GM19023 (cell line): ENCODE data around the gene CUX1.

Experiments
- ATAC-seq: cut with Tn5 transposase; IDR thresholded peaks from one replicate; pipeline ENCODE4 v1.9.1; 2021; ENCODE audit warnings: mild to moderate bottlenecking, moderate library complexity; ENCODE audit not compliant: unreplicated experiment

The CUX1 gene

DNA sequence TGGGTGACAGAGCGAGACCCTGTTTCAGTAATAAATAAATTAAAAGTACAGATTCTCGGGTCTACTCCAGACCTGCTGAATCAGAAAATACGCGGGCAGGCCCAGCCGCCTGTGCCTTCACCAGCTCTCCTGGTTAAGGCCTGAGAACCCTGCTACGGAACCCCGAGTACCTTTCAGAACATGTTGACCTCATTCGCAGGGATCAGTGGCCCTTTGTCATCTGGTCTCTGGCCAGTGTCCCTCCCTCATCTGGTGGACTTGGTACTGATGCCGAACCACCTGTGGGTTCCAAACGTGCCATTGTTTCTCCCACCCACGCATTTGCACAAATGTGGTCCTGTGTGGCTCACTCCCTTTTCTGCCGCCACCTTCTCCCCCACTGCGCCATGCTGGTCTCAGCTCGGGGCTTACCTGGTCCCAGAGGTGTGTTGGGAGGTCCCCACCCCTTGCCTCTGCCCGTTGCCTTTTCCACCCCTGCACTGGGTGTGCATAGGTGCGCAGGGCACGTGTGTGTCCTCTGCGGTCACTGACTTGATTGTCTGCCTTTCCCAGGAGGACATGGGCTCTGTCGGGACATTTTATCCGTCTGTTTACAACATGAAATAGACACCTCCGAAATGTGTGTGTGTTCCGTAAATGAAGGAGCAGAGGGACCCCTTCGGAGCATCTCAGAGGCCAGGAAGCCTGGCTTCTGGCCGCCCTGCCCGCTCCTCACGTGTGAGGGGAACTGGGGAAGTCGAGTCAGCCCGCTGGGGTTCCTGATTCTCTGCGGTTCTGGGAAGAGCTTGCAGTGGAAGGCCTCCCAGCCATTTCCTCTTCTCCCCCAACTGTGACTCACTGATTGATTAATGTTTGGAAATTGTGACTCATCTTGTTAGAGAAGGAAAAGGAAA lies 135.2 kb downstream of the CUX1 start:
- ATAC-seq: no peak

DNA sequence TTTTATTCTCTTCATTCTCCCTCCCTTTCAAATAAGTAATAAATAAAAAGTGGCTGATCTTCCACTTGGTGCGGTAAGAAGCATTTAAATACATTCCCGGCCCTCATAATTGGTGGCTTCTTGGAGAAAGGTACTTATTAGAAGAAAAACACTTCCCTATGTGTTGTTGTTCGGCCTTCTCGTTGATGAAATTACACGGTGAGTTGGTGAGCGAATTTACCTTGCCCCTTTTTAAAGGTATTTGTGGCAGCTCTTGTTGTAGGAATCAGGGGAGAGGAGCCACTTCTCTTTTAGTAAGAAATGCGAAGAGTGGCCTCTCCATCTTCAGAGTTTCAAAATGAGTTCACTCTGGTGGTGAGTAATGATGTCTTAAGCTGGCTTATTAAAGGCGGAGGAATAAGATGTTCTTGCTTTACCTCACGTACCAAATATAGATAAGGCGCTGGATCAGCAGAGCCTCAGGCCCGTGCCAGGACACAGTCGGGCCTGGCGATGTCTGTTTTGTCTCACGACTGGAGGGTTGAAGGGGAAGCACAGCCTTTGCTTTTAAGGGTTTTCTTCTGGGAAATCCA lies 135.9 kb downstream of the CUX1 start:
- ATAC-seq: no peak

DNA sequence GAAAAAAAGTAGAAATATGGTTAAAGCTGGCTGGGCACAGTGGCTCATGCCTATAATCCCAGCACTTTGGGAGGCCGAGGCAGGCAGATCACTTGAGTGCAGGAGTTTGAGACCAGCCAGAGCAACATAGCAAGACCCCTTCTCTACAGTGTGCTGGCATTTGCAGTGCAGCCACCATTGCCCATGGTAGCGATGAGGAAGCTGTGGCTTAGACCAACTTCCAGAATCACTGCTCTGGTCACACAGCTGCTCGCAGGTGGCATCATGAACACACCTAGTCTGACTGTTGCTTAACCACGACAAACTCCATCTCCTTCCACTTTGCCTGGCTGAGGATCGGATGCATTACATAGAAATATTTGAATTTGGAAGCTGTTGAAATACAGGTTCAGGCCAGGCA lies 137.1 kb downstream of the CUX1 start:
- no peak for ATAC-seq

DNA sequence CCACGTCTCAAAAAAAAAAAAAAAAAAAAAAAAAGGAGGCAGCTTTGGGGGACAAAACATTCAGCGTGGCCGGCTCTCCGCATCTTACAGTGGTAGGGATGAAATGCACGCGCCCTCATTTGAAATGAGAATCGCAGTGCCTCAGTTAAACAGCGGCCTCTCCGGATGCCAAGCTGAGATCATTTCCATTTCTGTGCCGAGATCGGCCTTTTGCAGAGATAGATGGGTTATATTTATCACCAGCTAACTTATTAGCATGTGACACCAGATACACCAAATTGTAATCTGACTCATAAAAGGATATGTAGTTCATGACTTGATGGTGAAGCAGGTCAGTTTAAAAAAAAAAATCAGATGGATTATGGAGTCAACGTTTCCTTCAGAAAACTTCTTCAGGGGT lies 138.7 kb downstream of the CUX1 start:
- ATAC-seq: no peak

DNA sequence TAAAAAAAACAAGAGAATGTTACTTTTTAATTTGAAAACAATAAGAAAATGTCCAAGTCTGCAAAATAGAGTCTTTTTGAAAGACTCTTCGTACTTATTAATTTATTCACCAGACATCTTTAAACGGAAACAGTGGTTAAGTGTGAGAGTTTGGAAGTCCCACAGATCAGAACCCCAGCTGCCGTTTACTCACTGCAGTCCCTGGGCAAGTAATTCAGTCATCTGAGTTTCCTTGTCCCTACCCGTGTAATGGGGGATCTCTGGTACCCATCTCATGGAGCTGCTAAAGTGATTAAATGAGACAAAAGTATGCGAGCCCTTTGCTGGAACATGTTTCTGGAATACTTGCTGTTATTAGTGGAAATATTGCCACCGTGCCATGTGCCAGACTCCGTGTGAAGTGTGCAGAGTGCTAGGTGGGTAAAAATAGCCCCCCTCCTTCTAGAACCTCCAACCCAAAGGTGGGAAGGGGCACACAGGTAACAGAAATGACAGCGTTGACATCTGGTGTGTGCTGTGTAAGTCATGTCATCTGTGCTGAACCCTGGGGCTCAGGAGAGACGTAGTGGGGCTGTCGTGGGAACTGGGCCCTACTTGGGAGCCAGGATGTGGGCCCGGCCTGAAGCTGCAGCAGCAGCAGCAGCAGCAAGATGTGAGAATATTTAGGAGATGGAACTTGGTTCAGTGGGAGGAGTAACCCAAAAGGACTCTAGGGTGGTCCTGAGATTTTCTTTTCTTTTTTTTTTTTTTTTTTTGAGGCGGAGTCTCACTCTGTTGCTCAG lies 140.5 kb downstream of the CUX1 start:
- ATAC-seq: no peak

DNA sequence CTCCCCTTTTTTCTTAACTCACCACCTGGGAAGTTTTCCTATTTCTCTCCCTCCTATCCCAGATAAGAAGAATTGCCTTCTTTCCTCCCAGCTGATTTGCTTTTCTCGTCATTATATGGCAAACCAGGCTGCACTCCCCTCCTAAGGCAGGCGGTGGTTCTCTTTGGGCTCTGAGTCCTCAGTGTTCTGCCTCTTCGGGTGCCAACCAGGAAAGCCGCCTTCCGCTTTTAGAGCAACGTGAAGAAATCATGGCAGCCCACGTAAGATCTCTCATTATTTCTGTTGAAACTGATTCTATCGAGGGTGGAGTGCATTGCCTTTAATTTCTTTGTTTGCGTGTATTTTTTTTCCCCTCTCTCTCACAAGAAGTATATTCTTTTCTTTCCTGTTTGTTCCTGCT lies 141.9 kb downstream of the CUX1 start:
- ATAC-seq: no peak

DNA sequence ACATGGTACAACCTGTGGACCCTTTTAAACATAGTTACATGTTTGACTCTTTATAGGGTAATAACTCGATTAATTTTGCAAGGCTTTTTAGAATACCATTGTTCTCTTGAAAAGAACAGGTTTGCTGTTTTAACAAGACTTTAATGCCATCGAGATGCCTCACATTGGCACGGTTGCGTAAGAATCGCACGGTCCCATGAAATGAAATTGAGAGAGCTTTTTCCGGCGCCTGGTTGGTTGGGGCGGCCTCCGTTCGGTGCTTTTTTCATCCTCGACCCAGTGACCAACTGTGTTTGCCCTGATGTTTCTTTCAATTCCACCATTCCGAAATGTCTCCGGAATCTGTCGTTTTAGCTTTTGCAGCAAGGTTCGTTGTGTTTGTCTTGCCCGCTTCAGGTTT lies 142.4 kb downstream of the CUX1 start:
- no peak for ATAC-seq

DNA sequence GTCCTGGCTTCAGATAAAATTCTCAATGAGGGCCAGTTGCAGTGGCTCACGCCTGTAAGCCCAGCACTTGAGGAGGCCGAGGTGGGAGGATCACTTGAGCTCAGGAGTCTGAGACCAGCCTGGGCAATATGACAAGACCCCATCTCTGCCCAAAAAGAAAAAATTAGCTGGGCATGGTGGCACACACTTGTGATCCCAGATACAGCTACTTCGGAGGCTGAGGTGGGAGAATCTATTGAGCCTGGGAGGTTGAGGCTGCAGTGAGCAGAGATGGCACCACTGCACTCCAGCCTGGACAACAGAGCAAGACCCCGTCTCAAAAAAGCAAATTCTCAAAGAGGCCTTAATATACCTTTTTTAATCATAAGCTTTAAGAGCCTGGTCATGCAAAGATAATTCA lies 142.9 kb downstream of the CUX1 start:
- ATAC-seq: no peak

DNA sequence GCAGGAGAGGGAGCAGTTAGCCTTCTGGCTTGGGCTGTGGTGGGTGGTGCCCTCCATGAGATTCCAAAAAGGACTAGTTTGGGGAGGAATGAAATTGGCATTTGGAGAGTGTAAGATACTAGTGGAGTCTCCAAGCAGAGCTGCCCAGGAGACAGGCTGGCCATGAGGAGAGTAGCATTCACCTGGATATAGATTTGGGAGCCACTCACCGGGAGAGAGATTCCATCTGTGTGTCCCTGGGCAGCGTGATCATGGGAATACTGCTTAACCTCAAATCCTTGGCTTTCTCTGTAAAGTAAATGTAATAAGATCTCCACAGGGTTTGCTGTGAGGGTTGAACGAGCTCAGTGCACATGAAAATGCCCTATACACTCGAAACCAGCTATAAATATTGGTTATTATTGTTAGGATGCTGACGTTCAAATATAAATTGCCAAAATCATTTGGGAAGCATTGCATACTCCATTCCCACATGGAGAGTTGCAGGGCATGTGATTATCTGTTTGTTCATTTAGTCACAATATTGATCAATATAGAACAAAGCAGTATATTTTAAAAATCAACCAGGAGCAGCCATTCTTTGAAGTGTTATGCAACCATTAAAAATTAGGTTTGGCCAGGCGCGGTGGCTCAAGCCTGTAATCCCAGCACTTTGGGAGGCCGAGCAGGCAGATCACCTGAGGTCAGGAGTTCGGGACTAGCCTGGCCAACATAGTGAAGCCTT lies 143.7 kb downstream of the CUX1 start:
- ATAC-seq: no peak

DNA sequence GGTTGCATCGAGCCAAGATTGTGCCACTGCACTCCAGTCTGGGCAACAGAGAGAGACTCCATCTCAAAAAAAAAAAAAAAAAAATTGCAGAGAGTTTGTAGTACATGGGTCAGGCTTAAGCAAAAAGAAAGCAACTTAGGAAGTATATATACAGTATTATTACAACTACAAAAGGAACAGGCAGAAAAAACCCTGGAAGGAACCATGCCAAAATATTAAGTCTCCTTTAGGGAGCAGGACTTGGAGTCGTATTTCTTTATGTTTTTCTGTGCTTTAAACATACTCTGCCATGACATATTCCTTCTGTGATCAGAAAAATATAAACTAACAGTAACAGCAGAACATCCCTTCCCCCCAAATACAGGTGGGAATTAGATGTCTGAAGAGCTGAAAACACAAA lies 144.4 kb downstream of the CUX1 start:
- no peak for ATAC-seq

DNA sequence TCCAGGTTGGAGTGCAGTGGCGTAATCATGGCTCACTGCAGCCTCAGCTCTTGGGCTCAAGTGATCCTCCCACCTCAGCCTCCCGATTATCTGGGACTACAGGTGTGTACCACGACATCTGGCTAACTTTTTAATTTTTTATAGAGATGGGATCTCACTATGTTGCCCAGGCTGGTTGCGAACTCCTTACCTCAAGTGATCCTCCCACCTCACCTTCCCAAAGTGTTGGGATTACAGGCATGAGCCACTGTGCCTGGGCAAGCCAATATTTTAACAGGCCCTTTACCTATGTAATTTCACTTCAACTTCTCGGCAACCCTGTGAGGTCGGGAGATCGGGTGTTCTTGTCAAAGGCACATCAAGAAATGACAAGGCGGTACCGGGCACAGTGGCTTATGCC lies 146.3 kb downstream of the CUX1 start:
- ATAC-seq: no peak

DNA sequence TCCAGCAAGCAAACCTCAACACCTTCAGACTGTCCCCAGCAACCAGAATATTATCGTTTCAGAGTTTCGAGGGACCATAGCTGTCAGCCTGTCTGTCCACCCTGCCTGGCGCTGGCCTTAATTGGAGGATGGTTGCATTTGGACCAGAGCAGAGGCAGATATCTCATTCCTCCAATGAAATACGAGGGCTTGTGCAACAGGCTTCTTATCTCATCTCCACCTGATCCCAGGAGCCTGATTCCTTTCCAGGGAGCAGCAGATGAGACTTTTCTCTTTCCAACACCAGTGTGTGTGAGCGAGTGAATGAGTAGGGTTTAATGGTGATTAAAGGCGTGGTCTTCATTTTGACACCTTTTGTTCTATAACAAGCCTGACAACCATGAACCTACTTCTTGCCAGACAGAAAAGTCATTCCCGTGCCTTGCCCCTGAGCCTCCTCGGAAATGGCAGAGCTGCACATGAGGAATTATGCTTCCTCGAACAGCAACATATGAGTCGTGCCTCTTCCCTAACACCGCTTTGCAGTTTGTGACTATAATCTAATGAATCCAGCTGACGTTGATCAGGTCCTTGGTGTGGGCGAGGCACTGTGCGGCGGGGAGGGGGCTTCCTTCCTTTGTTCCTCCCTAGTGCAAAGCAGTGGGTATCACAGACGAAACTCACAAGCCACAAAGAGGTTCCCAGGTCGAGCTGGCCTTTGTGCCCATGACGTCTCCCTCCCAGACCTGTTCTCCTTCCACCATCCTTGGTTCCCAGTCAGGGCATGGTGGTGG lies 147.4 kb downstream of the CUX1 start:
- no peak for ATAC-seq

DNA sequence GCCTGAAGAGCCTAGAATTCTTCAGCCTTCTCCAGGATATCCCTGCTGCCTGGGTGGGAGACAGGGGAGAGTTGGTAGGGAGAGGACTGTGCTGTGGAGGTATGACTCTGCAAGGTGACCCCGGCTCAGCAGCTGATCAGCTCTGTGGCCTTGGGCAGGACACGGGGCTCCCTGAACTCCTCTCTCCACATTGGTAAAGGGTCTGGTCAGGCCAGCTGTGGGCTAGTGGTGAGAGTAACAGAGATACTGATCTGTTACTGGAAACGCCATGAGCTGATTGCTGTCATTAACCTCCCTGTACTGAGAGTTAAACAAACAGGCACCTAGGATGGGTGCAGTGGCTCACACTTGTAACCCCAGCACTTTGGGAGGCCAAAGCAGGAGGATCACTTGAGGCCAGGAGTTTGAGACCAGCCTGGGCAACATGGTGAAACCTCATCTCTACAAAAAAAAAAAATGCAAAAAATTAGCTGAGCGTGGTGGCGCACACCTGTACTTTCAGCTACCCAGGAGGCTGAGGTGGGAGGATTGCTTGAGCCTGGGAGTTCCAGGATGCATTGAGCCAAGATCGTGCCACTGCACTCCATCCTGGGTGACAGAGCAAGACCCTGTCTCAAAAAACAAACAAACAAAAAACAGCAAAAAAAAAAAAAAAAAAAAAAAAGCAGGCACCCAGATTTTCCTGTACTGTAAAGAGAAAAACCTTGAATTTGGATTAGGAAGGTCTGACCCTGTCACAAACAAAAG lies 151.5 kb downstream of the CUX1 start:
- no peak for ATAC-seq

DNA sequence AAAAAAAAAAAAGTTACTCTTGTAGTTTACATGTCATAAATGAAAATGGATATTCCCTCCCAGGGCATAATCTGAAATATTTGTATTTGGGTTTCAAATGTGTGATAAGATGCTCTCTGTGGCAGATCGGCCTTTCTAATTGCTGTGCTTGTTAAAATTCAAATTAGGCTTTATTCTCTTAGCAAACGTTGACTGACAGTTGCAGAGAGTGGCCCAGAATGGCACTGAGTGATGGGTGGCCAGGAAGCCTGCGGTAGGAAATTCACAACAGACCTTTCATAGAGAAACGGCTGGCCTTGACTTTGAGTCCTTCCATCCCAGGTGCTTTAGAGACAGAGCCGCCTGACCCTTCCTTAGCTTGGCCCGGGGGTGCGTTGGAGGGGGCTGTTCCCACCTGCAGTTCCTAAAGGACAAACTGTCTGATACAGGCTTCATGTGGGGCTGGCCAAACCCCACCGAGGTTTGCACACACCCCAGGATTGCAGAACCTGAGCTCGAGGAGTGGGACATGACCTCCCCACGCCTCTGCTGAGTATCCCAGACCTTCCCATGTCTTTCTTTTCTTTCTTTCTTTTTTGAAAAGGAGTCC lies 152.7 kb downstream of the CUX1 start:
- no peak for ATAC-seq

DNA sequence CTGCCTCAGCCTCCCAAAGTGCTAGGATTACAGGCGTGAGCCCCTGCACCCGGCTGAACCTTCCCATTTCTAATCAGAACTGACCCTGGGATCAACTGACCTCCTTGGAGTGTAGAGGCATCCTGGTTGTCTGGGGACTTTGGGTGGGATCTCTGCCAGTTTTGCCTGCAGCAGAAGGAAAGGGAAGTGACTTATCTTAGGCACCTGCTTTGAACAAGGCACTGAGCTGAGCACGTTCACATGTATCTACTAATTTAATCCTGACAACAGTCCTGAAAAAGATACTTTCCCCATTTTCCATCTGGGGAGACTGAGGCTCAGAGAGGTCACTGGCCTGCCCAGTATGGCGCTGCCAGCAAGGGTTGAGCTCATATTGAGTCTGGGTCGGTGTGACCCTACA lies 153.4 kb downstream of the CUX1 start:
- ATAC-seq: no peak

DNA sequence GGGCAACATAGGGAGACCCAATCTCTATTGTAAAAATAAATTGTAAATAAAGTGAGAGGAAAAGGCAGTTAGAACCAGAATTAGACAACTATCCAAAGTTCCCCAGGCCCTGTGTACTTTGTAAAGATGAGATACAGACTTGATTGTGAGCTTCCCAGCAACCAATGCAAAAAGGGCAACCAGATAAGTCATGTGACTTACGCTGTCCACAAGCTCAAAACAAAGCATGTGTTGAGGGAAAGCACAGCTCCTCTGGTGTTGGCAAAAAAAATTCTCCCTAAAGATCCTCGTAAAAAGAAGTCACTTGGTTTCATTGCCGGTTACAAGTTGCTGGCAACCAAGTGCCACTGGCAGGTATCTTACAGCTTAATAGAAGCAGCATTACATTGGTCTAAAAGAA lies 154.0 kb downstream of the CUX1 start:
- ATAC-seq: no peak

DNA sequence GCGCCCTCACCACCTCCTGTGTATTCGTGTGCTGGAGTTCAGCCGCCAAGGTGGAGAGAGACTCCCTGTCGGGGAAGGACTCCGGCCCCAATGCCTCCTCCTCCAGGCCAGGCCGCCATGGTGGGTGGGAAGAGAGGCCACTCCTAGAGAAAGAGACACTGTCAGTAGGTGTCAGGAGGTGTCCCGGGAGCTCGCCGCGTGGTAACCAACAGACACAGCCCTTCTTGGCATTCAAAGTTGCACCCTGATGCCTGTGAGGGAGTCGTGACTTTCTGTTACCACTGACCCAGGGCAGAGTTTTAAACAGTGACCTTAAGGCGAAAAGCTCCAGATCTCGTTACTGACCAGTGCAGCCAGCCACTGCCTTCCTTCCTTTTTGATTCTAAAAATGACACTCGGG lies 155.2 kb downstream of the CUX1 start:
- no peak for ATAC-seq

DNA sequence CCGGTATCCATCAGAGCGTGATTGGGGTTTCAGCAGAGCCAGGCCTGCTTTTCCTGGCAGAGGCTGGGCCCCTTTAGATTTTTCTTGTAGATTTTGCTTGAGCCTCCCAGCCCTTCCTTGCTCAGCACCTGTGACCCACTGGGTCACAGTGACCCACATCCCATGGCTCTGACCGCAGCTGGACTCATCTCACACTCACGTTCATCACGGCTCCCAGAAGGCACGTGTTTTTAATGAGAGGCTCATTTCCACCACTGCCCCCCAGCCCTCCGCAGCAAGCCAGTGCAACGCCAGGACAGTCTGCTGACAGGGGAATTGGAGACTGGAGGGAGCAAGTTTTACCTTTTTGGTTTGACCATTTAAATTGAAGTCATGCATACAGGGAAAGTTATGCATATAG lies 155.7 kb downstream of the CUX1 start:
- no peak for ATAC-seq

DNA sequence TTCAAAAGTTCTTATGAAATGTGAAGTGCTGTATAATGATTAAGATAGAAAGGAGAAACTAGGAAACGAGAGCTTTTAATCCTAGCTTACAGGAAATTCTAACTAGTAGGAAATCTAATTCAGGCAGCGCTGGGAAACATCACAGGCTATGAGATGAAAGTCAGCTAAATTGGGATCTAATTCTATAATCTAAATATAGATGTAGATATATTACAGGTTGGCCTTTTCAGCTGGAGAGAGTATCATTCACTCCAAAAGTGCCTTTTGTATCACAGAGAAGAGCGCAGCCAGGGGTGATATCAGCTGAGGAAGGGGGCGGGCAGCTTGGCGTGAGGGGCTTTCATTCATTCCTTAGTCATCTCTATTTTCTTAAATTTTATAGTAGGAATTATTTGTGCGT lies 157.0 kb downstream of the CUX1 start:
- ATAC-seq: no peak
